ENCODE results near the gene GINS2.

GRCh38 chr16:85648805-85649204 lies 39.9 kb downstream of the GINS2 start:
- TF ChIP-seq, protein P1, sequence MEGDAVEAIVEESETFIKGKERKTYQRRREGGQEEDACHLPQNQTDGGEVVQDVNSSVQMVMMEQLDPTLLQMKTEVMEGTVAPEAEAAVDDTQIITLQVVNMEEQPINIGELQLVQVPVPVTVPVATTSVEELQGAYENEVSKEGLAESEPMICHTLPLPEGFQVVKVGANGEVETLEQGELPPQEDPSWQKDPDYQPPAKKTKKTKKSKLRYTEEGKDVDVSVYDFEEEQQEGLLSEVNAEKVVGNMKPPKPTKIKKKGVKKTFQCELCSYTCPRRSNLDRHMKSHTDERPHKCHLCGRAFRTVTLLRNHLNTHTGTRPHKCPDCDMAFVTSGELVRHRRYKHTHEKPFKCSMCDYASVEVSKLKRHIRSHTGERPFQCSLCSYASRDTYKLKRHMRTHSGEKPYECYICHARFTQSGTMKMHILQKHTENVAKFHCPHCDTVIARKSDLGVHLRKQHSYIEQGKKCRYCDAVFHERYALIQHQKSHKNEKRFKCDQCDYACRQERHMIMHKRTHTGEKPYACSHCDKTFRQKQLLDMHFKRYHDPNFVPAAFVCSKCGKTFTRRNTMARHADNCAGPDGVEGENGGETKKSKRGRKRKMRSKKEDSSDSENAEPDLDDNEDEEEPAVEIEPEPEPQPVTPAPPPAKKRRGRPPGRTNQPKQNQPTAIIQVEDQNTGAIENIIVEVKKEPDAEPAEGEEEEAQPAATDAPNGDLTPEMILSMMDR (IDR thresholded peaks at IDR 0.05) = no peak
- TF ChIP-seq POLR2A (IDR thresholded peaks at IDR 0.05) = no peak
- no peak for TF ChIP-seq POLR2AphosphoS5 (IDR thresholded peaks at IDR 0.05)
- no peak for TF ChIP-seq EP300 (IDR thresholded peaks at IDR 0.05)

Measured in suprapubic skin (tissue), 4 donors.